Esophagus squamous epithelium (tissue), 5 donors: Measurements from ENCODE around the gene TIMP4. TPM values are rescaled to one million over a fixed set of nuclear protein-coding genes. Genes with fewer than 3 reads are reported as not detected.

ENCODE experiments used
- DNase-seq: peaks from one replicate; lab custom pipeline; 2025; lab: John Stamatoyannopoulos, UW
- H3K27ac ChIP-seq, 4 donors: fragments of 200-600 bp; sonication (generic); one replicate each; pipeline ENCODE4 v1.5.1; 2016 to 2019; ENCODE audit warnings: mild to moderate bottlenecking in 1 of 4
- H3K27me3 ChIP-seq, 4 donors: fragments of 200-600 bp; sonication (generic); 1 replicate in 3 of 4; 2 replicates in 1 of 4; pipeline versions ENCODE4 v1.5.1 to v1.6.0; 2017 to 2021; ENCODE audit warnings: antibody characterized with exemption in 1 of 4
- H3K36me3 ChIP-seq, 3 donors: fragments of 200-600 bp; sonication (generic); one replicate each; pipeline ENCODE4 v1.5.1; 2016 to 2019
- H3K4me1 ChIP-seq, 3 donors: fragments of 200-600 bp; sonication (generic); one replicate each; pipeline ENCODE4 v1.5.1; 2017 to 2019
- H3K4me3 ChIP-seq, 4 donors: fragments of 200-600 bp; sonication (generic); 1 replicate in 3 of 4; 2 replicates in 1 of 4; pipeline ENCODE4 v1.5.1; 2016 to 2019; ENCODE audit warnings: mild to moderate bottlenecking in 2 of 4, moderate library complexity in 1 of 4
- H3K9me3 ChIP-seq, 3 donors: fragments of 200-600 bp; sonication (generic); one replicate each; pipeline ENCODE4 v1.5.1; 2016 to 2019
- POLR2A ChIP-seq, 4 donors: fragments of 450-650 bp; IDR thresholded peaks; one replicate each; pipeline ENCODE4 v1.6.1; 2017; ENCODE audit warnings: antibody characterized with exemption in 4 of 4, mild to moderate bottlenecking in 4 of 4, moderate library complexity in 3 of 4
- WGBS, 2 donors: methylation state at CpG; one replicate each; pipeline ENCODE4 v1.1.5; 2018; 5-methylcytosine and 5-hydroxymethylcytosine counted together
- intact Hi-C: fragments of 100-400 bp; cut with DNase I; formaldehyde crosslinking; loops from one replicate; pipeline ENCODE4 v1.15.0; 2022
- total RNA-seq, 4 donors: library from RNA; depleted of rRNA; stranded (reverse); fragments of >200 nt; gene quantifications; one replicate each; pipeline ENCODE4 v1.1.0, GENCODE V29; 2016
- TF ChIP-seq, protein P1 (sequence below), 6 experiments: fragments of 450-650 bp in 4 of 6; fragments of 200-600 bp in 2 of 6; sonication (generic) in 2 of 6; IDR thresholded peaks; one replicate each; pipeline ENCODE4 v1.5.1; 2016 to 2019; ENCODE audit warnings: antibody characterized with exemption in 6 of 6, mild to moderate bottlenecking in 4 of 6, moderate library complexity in 4 of 6
- donor health status: DM: yes; HTN: yes; CAD: no.

Gene TIMP4
- total RNA-seq, 4 donors from 2014 or later, result 0.23 to 8.6 (median 4.0) TPM

DNA sequence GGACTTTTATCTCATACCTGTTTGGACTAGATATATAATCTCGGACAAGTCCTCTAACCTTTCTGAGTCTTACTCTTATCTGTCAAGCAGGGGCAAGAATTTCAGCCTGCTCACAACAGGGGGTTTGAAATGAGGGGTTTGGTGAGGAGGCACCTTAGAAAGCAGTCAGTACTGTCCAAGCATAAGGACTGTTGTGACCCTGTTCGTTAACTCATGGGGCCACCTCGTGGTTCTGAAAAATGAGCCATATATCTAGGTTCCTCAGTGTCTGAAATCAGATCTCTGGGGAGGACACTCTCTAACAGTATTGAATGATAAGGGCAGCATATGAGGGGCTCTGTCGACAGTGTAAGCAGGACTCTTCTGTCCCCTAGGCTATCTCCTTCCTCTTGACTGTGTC, 7.2 kb upstream of the TIMP4 start:
- WGBS, 2 donors, result 68 to 72% methylated on average over 4 of the region's 4 CpGs
- Histone ChIP-seq H3K4me1 (no peaks in the 10 kb centered on the region), H3K27me3 (no peaks in the 10 kb centered on the region), H3K9me3 (no peaks in the 10 kb centered on the region), H3K36me3 (no peaks in the 10 kb centered on the region), H3K27ac (no peak overlapping the region), H3K4me3 (no peak overlapping the region)
- TF ChIP-seq, protein P1, sequence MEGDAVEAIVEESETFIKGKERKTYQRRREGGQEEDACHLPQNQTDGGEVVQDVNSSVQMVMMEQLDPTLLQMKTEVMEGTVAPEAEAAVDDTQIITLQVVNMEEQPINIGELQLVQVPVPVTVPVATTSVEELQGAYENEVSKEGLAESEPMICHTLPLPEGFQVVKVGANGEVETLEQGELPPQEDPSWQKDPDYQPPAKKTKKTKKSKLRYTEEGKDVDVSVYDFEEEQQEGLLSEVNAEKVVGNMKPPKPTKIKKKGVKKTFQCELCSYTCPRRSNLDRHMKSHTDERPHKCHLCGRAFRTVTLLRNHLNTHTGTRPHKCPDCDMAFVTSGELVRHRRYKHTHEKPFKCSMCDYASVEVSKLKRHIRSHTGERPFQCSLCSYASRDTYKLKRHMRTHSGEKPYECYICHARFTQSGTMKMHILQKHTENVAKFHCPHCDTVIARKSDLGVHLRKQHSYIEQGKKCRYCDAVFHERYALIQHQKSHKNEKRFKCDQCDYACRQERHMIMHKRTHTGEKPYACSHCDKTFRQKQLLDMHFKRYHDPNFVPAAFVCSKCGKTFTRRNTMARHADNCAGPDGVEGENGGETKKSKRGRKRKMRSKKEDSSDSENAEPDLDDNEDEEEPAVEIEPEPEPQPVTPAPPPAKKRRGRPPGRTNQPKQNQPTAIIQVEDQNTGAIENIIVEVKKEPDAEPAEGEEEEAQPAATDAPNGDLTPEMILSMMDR (IDR thresholded peaks at IDR 0.05), result no peak
- no peak for TF ChIP-seq POLR2A (IDR thresholded peaks at IDR 0.05)
- intact Hi-C loops, result no loop called here
- no peak for DNase-seq

DNA sequence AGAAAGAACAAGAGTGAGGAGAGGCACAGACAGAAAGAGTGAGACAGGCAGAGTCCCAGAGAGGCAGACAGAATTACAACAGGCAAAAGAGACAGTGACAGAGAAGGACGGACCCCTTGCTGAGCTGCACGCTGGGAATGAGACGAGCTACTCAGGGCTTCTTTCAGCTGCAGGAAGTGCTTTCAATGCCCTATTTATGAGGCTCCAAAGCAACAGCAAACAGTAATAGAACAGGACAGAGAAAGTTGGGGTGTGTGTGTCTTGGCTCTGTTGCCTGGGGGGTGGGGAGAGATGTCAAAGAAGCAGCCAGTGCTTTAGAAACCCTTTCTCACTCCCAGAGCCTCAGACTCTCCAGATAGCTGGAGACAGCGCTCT, 502 bp upstream of the TIMP4 start:
- DNase-seq, result no peak
- H3K27ac ChIP-seq, result peak overlapping the region; percentile 31 to 66 (median 49)
- no peaks in the 10 kb centered on the region for H3K9me3 ChIP-seq
- no peaks in the 10 kb centered on the region for H3K27me3 ChIP-seq
- 68 to 74% methylated on average over 4 of the region's 4 CpGs for WGBS, 2 donors
- intact Hi-C loops, result no loop called here
- TF ChIP-seq, protein P1 (IDR thresholded peaks at IDR 0.05), result no peak
- no peak for TF ChIP-seq POLR2A (IDR thresholded peaks at IDR 0.05)
- H3K36me3 ChIP-seq, result no peaks in the 10 kb centered on the region
- H3K4me3 ChIP-seq, result peak overlapping the region in 3 of 4 donors; percentile 41 to 60 (median 47)
- H3K4me1 ChIP-seq, result peaks cover 8 to 19% (median 9%) of the 10 kb centered on the region in 3 donors

DNA sequence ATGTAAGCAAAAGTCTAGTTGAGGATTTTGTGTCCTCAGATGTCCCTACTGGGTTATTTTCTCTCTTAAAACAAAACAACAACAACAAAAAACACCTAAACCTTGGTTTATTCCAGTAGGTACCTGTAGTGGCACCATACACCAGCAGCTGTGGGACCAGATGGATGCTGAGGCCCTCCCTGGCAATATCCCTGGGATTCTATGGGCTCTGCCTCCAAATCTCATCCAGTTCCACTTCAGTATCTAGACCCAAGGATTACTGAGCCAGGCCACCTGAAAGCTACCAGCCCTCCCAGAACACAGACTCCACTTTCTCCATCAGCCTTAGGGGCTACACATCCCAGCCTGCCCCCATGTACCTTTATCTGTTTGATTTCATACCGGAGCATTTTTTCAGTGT, 1.7 kb downstream of the TIMP4 start:
- H3K36me3 ChIP-seq, result no peaks in the 10 kb centered on the region
- H3K4me3 ChIP-seq, result no peak overlapping the region
- 88 to 100% methylated on average over 1 of the region's 1 CpG for WGBS, 2 donors
- intact Hi-C loops, result no loop called here
- no peak overlapping the region for H3K27ac ChIP-seq
- peaks cover 0 to 4% (median 0%) of the 10 kb centered on the region in 4 donors for H3K27me3 ChIP-seq
- DNase-seq, result no peak
- peaks cover 8 to 19% (median 9%) of the 10 kb centered on the region in 3 donors for H3K4me1 ChIP-seq
- H3K9me3 ChIP-seq, result no peaks in the 10 kb centered on the region
- no peak for TF ChIP-seq POLR2A (IDR thresholded peaks at IDR 0.05)
- TF ChIP-seq, protein P1 (IDR thresholded peaks at IDR 0.05), result no peak

DNA sequence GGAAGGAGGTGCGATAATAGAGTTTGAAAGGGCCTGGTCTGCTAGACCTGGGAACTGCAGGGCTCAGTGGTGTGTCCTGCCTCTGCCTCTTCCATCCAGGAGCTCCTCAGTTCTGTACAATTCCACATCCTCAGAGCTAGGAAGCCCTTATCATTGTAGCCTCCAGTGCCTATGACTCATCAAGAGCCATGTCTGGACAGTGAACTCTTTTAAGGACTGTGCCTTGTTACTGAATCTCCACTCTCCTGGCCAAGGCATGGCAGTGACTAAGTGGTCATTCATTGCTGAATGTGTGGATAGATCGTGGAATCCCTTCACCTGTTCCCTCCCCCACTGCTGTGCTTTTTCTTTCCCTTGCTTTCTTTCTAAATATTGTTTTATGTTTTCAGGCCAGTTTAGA, 2.9 kb downstream of the TIMP4 start:
- Histone ChIP-seq H3K9me3 (no peaks in the 10 kb centered on the region), H3K36me3 (no peaks in the 10 kb centered on the region), H3K4me1 (peaks cover 8 to 19% (median 9%) of the 10 kb centered on the region in 3 donors), H3K27me3 (peaks cover 0 to 4% (median 0%) of the 10 kb centered on the region in 4 donors), H3K27ac (no peak overlapping the region), H3K4me3 (no peak overlapping the region)
- TF ChIP-seq, protein P1 (IDR thresholded peaks at IDR 0.05), result no peak
- TF ChIP-seq POLR2A (IDR thresholded peaks at IDR 0.05), result no peak
- 65 to 72% methylated on average over 2 of the region's 2 CpGs for WGBS, 2 donors
- intact Hi-C loops, result no loop called here
- no peak for DNase-seq

DNA sequence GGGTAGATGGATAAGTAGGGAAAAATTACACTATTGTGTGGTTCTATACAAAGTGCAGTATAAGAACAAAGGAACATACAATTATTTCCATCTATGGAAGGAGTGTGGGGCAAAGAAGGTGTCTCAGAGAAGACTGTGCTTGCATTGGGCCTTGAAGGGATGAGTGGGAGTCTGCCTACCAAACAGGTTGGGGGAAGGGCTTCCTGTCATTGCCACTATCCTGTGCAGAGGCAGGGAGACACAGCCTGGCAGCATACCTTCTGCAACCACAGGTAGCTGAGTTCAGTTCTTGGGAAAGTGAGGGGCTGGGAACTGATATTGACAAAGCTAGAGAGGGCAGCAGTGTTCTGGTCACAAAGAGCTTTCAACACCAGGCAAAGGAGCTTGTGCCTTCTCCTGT, 3.4 kb downstream of the TIMP4 start:
- Histone ChIP-seq H3K4me1 (peaks cover 8 to 19% (median 9%) of the 10 kb centered on the region in 3 donors), H3K27ac (no peak overlapping the region), H3K27me3 (peaks cover 0 to 4% (median 0%) of the 10 kb centered on the region in 4 donors), H3K9me3 (no peaks in the 10 kb centered on the region), H3K36me3 (no peaks in the 10 kb centered on the region), H3K4me3 (no peak overlapping the region)
- intact Hi-C loops, result no loop called here
- DNase-seq, result no peak
- TF ChIP-seq, protein P1 (IDR thresholded peaks at IDR 0.05), result no peak
- TF ChIP-seq POLR2A (IDR thresholded peaks at IDR 0.05), result no peak
